ENCODE measurements around the gene ARF6. TPM values are rescaled to one million over a fixed set of nuclear protein-coding genes. Genes with fewer than 3 reads are reported as not detected.
A peak's percentile ranks its signal among the peaks of the same experiment; 100 is the strongest.

The ARF6 gene
- total and polyA plus RNA-seq, 9 of the 15 experiments (the other 6 are each of a cell fraction or from before 2014, with no cell fraction given) = 15.3 to 35.2 (median 24.9) TPM

GRCh38 chr14:49933128-49933527 is 40.2 kb downstream of the ARF6 start:
- no peaks in the 10 kb centered on the region for H3K27me3 ChIP-seq (ENCODE audit: control insufficient read depth in 2 of 2, insufficient read depth in 2 of 2, low read length in 2 of 2)
- H3K9me3 ChIP-seq (replicated peaks; ENCODE audit: control insufficient read depth, insufficient read depth, low read depth, low read length) = 0 out of 2 replicates have a peak, but pooled peaks cover 2% of the 10 kb centered on the region
- FAIRE-seq (no peak), DNase-seq (ENCODE audit: extremely low read depth in 1 of 4, low spot score in 3 of 4) (no peak), ATAC-seq (no peak)
- no peaks in the 10 kb centered on the region for H3K36me3 ChIP-seq (ENCODE audit: control insufficient read depth, insufficient read depth, low read length)
- no peak overlapping the region for H3K9ac ChIP-seq (ENCODE audit: insufficient read depth in 1 of 2, low read depth in 2 of 2, low read length in 2 of 2)
- ChIA-PET CTCF (ENCODE audit: low intra/inter-chr PET ratio) (no interaction called here), POLR2A (interaction anchor here (0.6 kb wide), 1 partner anchor 10 kb away, joined by 6 read pairs; no protein-coding TSS in a partner anchor)
- in situ Hi-C loops (cut with MboI) = no loop called here
- H3K27ac ChIP-seq (ENCODE audit: extremely low read depth, low read depth, low read length) = no peak overlapping the region
- 34% methylated on average over 4 of the region's 4 CpGs for WGBS (ENCODE audit: insufficient coverage, low coverage, missing lambda C conversion rate)
- no peak overlapping the region for H2AFZ ChIP-seq (ENCODE audit: low read depth, low read length)
- intact Hi-C loops (cut with micrococcal nuclease) = no loop called here
- H3K4me1 ChIP-seq (replicated peaks in 1 of 2; ENCODE audit: control insufficient read depth in 2 of 2, insufficient read depth in 2 of 2, low read length in 2 of 2) = peaks cover 0 to 4% of the 10 kb centered on the region in 2 experiments; a peak in 1 of 5 replicates
- no peaks in the 10 kb centered on the region for H3K9me1 ChIP-seq (ENCODE audit: control insufficient read depth, insufficient read depth, low read length)
- no peak overlapping the region for H3K4me3 ChIP-seq
- BruUV-seq (replicated peaks) = no TSS peak
- no peak overlapping the region for H3K4me2 ChIP-seq (ENCODE audit: insufficient read depth, low read length)
- no peaks in the 10 kb centered on the region for H3K79me2 ChIP-seq (ENCODE audit: control insufficient read depth, insufficient read depth, low read length)
- H4K20me1 ChIP-seq (replicated peaks; ENCODE audit: control insufficient read depth, insufficient read depth, low read length) = no peaks in the 10 kb centered on the region
- TF ChIP-seq HMBOX1 (IDR thresholded peaks at IDR 0.05) (no peak), BCOR (IDR thresholded peaks at IDR 0.05) (0 out of 2 replicates have a peak, but pooled peaks have one; percentile 12), ZNF274 (IDR thresholded peaks at IDR 0.05; ENCODE audit: borderline replicate concordance, low read depth, low read length) (no peak), RBM25 (IDR thresholded peaks at IDR 0.05; ENCODE audit: low read depth, low read length, severe bottlenecking) (peak; percentile 67), CHCHD3 (CRISPR knock-in tag; IDR thresholded peaks at IDR 0.05) (no peak), KAT2B (IDR thresholded peaks at IDR 0.05; ENCODE audit: low read depth, low read length) (no peak), GATAD2A (IDR thresholded peaks at IDR 0.05) (no peak), TCF7 (IDR thresholded peaks at IDR 0.05; ENCODE audit: borderline replicate concordance) (no peak), ZNF146 (CRISPR knock-in tag; IDR thresholded peaks at IDR 0.05; ENCODE audit: unreplicated experiment) (peak; percentile 93), POLR2H (tag; IDR thresholded peaks at IDR 0.05; ENCODE audit: low read depth) (no peak), FOXJ3 (CRISPR knock-in tag; IDR thresholded peaks at IDR 0.05) (no peak), HNRNPLL (IDR thresholded peaks at IDR 0.05; ENCODE audit: low read depth, low read length, poor library complexity, severe bottlenecking) (no peak), GTF2B (IDR thresholded peaks at IDR 0.05; ENCODE audit: extremely low read depth, insufficient read length) (no peak), NR2C1 (IDR thresholded peaks at IDR 0.05) (no peak), NR2C1 (tag; IDR thresholded peaks at IDR 0.05) (no peak), ZBTB49 (CRISPR knock-in tag; IDR thresholded peaks at IDR 0.05; ENCODE audit: borderline replicate concordance) (no peak)

Data from K562 (cell line).